ENCODE data around the gene NLRP1. TPM values are rescaled to one million over a fixed set of nuclear protein-coding genes. Genes with fewer than 3 reads are reported as not detected.

The NLRP1 gene
- total and polyA plus RNA-seq, 8 donors, result 9.0 to 83.7 (median 18.4) TPM

GRCh38 chr17:5536866-5537650 is 47.3 kb downstream of the NLRP1 start:
- Histone ChIP-seq H3K27me3 (peaks cover 0 to 3% (median 0%) of the 10 kb centered on the region in 3 donors), H3K4me1 (no peaks in the 10 kb centered on the region), H3K36me3 (peaks cover 0 to 60% (median 44%) of the 10 kb centered on the region in 4 donors), H3K9me3 (no peaks in the 10 kb centered on the region), H3K27ac (no peak overlapping the region), H3K4me3 (no peak overlapping the region)
- TF ChIP-seq POLR2AphosphoS5 (IDR thresholded peaks at IDR 0.05) (no peak), CTCF (IDR thresholded peaks at IDR 0.05) (no peak), POLR2A (IDR thresholded peaks at IDR 0.05) (no peak), EP300 (IDR thresholded peaks at IDR 0.05) (no peak)
- 74 to 80% (median 77%) methylated on average over 11 of the region's 11 CpGs for WGBS, 5 donors
- DNase-seq, result peak in 1 of 2 donors; percentile 37
- intact Hi-C loops (cut with DNase I; ENCODE audit: low total_unique reads), result no loop called here

GRCh38 chr17:5535436-5535835 is 48.9 kb downstream of the NLRP1 start:
- H3K27ac ChIP-seq, result no peak overlapping the region
- no peak overlapping the region for H3K4me3 ChIP-seq
- no peaks in the 10 kb centered on the region for H3K27me3 ChIP-seq
- no peaks in the 10 kb centered on the region for H3K4me1 ChIP-seq
- no peak for DNase-seq
- intact Hi-C loops (cut with DNase I; ENCODE audit: low total_unique reads), result no loop called here
- WGBS, 5 donors, result 84 to 100% (median 90%) methylated on average over 2 of the region's 2 CpGs
- TF ChIP-seq EP300 (IDR thresholded peaks at IDR 0.05), result no peak
- TF ChIP-seq POLR2AphosphoS5 (IDR thresholded peaks at IDR 0.05), result no peak
- TF ChIP-seq POLR2A (IDR thresholded peaks at IDR 0.05), result no peak
- TF ChIP-seq CTCF (IDR thresholded peaks at IDR 0.05), result no peak
- peaks cover 0 to 65% (median 45%) of the 10 kb centered on the region in 4 donors for H3K36me3 ChIP-seq
- no peaks in the 10 kb centered on the region for H3K9me3 ChIP-seq

DNA sequence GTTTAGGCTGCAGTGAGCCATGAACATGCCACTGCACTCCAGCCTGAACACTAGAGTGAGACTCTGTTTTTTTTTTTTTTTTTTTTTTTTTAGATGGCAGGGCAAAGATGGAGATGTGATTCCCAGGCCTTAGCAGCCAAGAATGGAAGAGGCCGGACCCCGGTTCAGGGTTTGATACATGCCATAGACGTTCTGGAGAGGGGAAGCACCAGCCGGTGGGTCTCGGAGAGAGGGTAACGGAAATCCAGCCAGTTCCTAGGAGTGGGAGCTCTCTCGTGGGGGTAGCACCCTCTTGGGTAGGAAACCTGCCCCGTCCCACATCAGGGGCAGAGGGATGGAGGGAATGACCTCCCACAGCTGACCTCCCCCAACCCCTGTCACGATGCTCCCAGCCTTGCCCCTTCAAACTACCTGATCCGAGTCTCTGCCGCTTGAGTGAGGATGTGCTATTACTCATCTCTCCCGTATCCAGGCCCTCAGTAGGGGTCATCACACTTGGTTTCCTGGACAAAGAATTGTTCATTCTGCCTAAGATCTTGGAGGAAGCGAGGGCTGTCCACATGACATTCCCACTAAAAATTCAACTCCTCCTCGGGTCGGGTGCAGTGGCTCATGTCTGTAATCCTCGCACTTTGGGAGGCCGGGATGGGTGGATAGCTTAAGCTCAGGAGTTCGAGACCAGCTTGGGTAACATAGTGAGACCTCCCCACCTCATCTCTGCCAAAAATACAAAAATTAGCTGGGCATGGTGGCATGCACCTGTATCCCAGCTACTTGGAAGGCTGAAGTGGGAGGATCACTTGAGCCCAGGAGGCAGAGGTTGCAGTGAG is 50.6 kb downstream of the NLRP1 start:
- TF ChIP-seq POLR2A (IDR thresholded peaks at IDR 0.05) (no peak), POLR2AphosphoS5 (IDR thresholded peaks at IDR 0.05) (no peak)
- no peak for DNase-seq
- no peaks in the 10 kb centered on the region for H3K27me3 ChIP-seq
- intact Hi-C loops (cut with DNase I; ENCODE audit: low total_unique reads), result no loop called here
- 81 to 90% (median 85%) methylated on average over 16 to 18 of the region's 18 CpGs for WGBS, 5 donors
- H3K4me1 ChIP-seq, result no peaks in the 10 kb centered on the region
- H3K9me3 ChIP-seq, result no peaks in the 10 kb centered on the region
- H3K4me3 ChIP-seq, result no peak overlapping the region
- H3K27ac ChIP-seq, result no peak overlapping the region
- peaks cover 0 to 70% (median 46%) of the 10 kb centered on the region in 4 donors for H3K36me3 ChIP-seq

DNA sequence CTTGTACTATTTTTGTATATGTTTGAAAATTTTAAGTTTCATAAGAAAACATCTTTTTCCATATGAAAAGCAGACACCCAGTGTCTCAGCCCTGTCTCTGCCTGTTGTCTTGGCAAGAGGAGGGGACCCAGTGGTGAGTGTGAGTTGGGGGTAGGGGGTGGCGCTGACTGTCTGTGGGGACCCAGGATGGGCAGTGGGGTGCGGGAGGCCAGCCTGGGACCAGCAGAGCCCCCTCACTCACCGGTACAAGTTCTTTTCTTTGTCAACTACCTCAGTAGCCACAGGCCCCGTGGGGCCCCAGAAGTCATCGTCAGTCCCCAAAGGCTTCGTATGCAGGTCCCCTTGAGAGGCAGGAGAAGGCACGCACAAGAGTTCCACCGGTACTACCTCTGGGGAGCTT is 51.7 kb downstream of the NLRP1 start:
- H3K27ac ChIP-seq, result no peak overlapping the region
- WGBS, 5 donors, result 86 to 93% (median 90%) methylated on average over 8 of the region's 8 CpGs
- intact Hi-C loops (cut with DNase I; ENCODE audit: low total_unique reads), result no loop called here
- TF ChIP-seq CTCF (IDR thresholded peaks at IDR 0.05), result no peak
- TF ChIP-seq POLR2A (IDR thresholded peaks at IDR 0.05), result no peak
- TF ChIP-seq EP300 (IDR thresholded peaks at IDR 0.05), result no peak
- TF ChIP-seq POLR2AphosphoS5 (IDR thresholded peaks at IDR 0.05), result no peak
- no peak for DNase-seq
- no peaks in the 10 kb centered on the region for H3K9me3 ChIP-seq
- H3K36me3 ChIP-seq, result peaks cover 0 to 68% (median 46%) of the 10 kb centered on the region in 4 donors
- no peaks in the 10 kb centered on the region for H3K27me3 ChIP-seq
- H3K4me3 ChIP-seq, result no peak overlapping the region
- H3K4me1 ChIP-seq, result no peaks in the 10 kb centered on the region

Data from stomach (tissue), 9 donors.